HG03457 (cell line): ENCODE measurements around the gene AGER.
"Not testable (repeated sequence)": the region's sequence is repeated elsewhere in the genome, so short reads cannot be mapped to it uniquely, and the experiment has no call there.

Experiments
- ATAC-seq: cut with Tn5 transposase; IDR thresholded peaks from one replicate; pipeline ENCODE4 v1.9.1; 2021; ENCODE audit warnings: moderate number of reproducible peaks; ENCODE audit not compliant: unreplicated experiment

Gene AGER

GRCh38 chr6:32184084-32184640 lies at the start of gene AGER:
TSS of gene AGER (minus strand) at chr6:32184253. CDS start at chr6:32184222, 31 bp downstream.
- no peak for ATAC-seq

GRCh38 chr6:32226434-32226833 lies 42.4 kb upstream of the AGER start:
- ATAC-seq = no peak

DNA sequence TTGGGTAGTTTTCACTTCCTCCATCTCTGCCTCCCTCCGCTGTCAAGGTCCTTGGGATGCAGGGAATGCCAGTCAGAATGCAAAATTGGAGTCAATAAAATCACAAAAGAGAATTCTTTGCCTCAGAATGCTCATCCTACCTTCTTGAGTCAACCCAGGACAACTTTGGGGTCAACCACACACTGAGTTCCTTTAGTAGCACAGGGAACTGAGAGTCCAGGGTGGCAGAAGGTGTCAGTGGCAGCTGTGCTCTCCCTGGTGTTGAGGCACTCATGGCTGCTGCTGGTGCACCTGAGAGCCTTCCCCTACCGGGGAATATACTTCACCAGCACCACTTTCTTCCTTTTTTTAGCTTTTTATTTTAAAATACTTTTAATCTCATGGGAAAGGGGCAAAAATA lies 40.6 kb upstream of the AGER start:
- no peak for ATAC-seq

DNA sequence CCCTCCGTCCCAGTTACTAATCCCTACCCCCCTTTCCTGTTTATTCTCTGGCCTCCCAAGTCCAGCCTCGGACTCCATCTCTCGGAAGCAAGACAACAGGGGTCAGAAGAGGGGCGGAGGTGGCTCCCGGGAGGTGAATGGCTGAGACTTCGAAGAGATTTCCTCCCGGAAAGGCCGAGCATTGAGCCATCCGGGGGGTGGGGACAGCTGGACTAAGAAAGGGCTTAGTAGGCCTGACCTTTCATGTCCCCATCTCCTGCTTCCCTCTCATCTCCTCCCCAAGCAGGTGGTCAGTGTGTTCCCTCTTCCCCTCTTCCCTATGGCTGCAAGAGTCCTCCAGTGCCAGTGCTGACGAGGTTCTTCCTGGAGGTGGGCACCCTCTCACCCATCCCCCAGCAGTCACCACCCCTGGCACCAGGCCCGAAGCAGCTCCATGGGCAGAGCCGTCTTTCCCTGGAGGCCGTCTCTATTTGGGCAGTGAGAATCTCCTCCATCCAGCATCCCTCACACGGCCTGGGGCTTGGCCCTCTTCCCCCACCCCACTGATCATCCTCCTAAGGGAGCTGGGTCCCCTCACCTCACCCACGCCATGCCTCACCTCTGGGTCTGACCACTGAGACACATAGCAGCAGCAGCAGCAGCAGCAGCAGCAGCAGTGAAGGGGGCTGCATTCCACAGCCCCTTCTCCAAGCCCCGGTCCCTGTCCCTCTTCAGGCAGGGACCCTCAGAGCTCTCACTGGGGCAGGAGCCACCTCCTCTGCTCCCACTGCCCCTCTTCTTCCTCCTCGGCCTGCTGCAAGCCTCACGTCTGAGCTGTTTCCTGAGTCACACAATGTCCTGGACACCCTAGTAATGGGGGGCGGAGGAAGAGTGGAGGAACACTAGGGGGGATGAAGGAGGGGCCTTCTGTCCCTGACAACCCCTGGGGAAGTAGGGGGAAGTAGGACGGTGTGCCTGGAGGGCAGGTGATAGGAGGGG lies 39.5 kb upstream of the AGER start, which contains the start of gene NOTCH4:
Gene NOTCH4 (minus strand): TSS at position 810 of the 978 bp plus-strand sequence. CDS start 139 bp downstream, at position 671.
- no peak for ATAC-seq

- no peak for ATAC-seq
Measured at GRCh38 chr6:32222333-32223230, 38.5 kb upstream of the AGER start.

DNA sequence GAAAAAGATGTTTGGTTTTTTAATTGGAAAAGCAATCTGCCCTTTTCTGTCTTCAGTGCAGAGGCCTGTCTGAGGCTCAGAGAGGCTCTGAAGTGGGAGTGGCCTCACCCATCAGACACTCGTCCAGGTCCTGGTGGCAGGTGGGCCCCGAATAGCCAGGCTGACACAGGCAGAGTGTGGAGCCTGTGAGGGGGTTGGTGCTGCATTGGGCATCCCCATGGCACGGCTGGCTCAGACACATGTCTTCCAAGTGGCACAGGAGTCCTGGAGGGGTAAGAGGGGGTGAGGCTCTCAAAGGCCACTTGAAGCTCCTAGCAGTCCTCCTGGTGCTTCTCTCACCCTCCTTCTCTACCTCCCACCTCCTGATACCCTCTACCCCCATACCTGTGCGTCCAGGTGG lies 36.0 kb upstream of the AGER start:
- no peak for ATAC-seq

DNA sequence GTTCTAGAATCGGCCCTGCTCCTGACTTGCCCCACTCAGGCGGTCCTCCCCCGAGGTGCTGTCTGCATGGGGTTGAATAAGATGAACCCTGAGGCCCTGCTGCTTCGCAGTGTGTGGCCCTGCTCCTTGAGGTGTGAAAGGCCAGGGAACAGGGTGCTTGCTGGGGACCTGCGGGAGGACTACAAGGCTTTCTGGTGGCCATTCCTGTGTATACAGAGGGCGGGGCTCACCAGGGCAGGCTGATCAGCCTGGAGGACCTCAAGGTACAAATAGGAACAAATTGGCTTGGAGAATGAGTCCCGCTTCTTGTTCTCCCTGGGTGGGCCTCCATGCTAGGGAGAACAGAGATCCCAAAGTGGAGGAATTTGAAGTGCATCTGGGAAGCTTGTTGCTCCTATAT lies 34.1 kb upstream of the AGER start:
- no peak for ATAC-seq

DNA sequence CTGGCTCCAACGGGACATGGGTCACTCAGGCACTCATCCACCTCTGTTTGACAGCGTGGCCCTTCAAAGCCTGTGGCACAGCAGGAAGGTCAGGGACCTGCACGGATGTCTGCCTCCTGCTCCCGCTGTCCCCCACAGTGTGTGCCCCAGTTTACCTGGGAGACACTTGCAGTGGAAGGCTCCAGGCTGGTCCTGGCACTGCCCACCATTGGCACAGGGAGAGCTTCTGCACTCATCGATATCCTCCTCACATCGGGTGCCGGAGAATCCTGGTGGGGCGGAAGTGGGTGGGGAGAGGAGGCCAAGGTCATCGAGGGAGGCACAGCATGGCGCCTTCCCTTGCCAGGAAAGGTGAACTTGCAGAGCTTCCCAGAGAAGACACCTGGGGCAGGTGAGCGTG lies 32.9 kb upstream of the AGER start:
- ATAC-seq = no peak

GRCh38 chr6:32216285-32216684 lies 32.2 kb upstream of the AGER start:
- no peak for ATAC-seq

DNA sequence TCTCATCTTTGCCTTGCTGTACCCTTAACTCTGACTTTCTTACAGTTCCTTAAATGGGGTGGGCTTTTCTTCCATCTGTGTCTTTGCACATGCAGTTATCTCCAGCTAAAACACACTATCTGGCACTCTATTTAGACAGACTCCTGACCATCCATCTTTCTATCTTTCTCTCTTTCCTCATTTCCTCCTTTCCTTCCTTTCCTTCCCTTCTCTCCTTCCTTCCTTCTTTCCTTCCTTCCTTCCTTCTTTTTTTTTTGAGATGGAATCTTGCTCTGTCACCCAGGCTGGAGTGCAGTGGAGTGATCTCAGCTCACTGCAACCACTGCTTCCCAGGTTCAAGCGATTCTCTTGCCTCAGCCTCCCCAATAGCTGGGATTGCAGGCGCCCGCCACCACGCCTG lies 31.6 kb upstream of the AGER start:
- ATAC-seq = no peak

- ATAC-seq = no peak
Measured at GRCh38 chr6:32214126-32214525, 30.1 kb upstream of the AGER start.

- ATAC-seq = no peak
Measured at GRCh38 chr6:32213649-32214048, 29.6 kb upstream of the AGER start.

DNA sequence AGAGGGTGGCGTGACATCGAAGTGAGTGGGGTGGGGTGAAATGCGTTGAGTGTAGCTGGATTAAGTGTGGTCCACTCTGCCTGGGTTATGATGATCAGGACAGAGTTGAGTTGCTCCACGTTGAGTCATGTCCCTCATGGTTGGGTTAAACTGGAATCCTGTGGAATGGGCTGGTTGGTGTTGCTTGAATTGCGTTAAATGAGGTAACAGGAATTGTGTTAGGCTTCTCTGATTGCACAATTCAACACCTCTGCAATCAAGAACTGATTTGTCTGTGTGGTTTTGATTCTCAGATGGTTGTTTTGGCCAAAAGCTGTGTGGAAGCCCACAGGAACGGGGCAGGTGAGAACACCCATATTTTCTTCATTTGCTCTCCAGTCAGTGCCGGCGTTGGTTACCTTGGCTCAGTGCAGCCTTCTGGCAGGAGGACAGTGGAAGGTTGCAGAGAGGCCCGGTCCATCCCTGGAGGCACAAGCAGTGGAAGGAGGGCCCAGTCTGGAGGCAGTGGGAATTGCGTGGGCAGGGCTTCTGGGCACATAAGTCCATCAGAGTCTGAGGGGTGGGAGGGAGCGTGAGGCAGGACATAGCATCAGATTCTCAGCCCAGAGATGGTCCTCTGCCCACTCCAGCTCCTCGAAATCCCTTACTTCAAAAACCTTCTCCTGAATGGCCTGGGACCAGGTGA lies 28.2 kb upstream of the AGER start:
- ATAC-seq = no peak

DNA sequence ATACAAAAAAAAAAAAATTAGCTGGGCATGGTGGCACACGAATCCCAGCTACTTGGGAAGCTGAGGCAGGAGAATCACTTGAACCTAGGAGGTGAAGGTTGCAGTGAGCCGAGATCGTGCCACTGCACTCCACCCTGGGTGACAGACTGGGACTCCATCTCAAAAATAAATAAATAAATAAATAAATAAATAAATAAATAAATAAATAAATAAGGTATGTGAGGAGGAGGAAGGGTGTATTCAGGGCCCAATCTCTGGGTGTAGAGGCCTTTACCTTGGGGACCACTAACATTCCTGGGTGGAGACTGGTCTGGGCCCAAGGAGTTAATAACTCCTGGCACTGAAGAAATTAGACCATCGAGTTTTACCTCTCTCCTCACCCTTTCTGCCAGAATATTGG lies 27.4 kb upstream of the AGER start:
- ATAC-seq = not testable (repeated sequence)

- no peak for ATAC-seq
Measured at GRCh38 chr6:32210191-32210601, 26.1 kb upstream of the AGER start.

DNA sequence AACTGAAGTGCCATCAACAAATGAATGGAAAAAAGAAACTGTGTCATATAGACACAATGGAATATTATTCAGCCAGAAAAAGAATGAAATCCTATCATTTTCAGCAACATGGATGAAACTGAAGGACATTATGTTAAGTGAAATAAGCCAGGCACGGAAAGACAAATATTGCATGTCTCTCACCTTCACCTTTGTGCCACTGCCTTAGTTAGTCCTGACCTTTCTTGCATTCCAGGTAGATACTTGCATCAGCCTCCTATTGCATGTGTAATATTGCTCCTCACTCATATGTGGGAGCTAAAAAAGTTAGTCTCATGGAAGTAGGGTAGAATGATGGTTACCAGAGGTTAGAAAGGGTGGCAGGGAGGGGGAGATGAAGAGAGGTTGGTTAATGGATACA lies 24.9 kb upstream of the AGER start:
- no peak for ATAC-seq

DNA sequence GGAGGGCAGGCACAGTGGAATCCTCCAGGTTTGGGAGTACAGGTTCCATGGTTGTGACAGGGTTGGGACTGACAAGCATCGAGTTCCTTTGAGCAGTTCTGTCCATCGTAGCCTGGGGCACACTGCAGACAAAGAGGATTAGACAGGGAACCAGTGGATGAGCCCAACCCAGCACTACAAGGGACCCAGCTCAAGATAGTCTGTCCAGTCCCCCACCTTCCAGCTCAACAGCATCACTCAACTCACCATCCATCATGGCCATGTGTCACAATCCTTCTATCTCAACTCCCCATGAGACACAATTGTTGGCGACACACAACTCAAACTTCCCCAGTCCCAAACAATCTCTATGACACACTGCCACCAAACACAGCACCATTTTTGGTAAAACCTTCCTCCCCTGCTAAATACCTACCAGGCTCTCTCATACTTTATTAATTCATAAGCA lies 20.2 kb upstream of the AGER start:
- no peak for ATAC-seq

DNA sequence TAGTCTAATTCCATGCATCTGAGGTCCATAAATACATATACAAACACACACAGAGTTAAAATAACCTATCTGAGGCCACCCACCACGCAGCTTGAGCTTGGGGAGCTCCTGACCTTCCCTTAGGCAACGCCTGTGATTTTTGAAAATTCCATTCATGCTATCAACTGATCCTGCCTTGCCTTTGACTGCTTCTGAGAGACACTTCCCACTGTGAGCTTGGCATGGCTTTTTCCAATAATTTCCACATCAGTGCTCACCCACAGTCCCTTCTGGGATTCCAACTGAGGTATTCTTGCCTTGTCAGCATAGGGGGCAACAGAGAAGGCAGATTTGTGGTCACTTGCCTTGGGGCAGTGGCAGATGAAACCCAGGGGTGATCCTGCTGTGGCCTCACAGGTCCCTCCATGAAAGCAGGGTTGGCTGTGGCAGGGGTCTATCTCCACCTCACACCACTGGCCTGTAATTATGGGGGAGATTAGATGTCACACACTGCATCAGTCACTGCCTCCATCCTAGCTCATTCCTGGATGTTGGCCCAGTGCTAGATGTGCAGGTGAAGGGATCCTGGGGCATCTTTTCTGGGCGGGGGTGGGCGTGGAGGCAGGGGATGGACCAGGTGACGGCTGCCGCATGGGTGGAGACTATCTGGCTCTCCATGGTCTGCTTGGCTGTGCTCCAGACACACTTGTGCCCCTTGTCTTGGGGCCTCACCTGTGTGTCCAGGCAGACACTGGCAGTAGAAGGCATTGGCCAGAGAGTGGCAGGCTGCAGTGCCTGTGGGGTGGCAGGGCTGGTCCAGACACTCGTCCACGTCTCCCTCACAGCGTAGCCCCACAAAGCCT lies 19.6 kb upstream of the AGER start:
- no peak for ATAC-seq

GRCh38 chr6:32202186-32202585 lies 18.1 kb upstream of the AGER start:
- ATAC-seq = no peak
